ENCODE results near the gene TDRD10.

The TDRD10 gene

DNA sequence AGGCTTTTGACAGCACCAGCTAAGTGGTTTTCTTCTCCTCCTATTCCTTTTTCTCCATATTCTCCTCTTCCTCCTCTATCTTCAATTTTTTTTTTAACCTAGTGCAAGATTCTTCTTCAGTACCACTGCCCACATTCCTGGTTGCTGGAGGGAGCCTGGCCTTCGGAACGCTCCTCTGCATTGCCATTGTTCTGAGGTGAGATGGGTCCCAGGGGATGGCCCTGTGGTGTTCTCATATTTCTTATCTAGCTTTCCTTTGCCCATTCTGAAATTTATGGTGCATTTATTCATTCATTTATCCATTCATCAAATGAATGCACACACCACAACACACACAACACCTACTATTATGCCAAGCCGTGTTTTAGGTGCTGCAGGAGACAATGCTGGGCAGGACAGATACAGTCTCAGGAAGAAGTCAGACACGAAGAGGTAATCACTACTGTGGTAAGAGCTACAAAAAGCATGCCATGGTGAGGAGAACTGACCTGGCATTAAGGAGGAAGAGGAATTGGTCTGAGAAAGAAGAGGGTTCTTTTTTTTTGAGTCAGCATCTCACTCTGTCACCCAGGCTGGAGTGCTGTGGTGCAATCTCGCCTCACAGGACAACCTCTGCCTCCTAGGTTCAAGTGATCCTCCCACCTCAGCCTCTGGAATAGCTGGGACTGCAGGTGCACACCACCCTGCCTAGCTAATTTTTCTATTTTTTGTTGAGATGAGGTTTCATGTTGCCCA is 47.5 kb upstream of the TDRD10 start:
- H3K9ac ChIP-seq (ENCODE audit: low read length): no peak overlapping the region
- peaks cover 6% of the 10 kb centered on the region; the same call in 1 of the 2 replicates for H3K79me2 ChIP-seq (ENCODE audit: low read length)
- no peak overlapping the region for H3K4me2 ChIP-seq (ENCODE audit: low read depth, low read length)
- H3K27ac ChIP-seq (ENCODE audit: low read length): no peak overlapping the region
- no peak for DNase-seq
- H3K9me2 ChIP-seq (replicated peaks; ENCODE audit: insufficient read depth, low read length): no peaks in the 10 kb centered on the region
- TF ChIP-seq, protein P1, sequence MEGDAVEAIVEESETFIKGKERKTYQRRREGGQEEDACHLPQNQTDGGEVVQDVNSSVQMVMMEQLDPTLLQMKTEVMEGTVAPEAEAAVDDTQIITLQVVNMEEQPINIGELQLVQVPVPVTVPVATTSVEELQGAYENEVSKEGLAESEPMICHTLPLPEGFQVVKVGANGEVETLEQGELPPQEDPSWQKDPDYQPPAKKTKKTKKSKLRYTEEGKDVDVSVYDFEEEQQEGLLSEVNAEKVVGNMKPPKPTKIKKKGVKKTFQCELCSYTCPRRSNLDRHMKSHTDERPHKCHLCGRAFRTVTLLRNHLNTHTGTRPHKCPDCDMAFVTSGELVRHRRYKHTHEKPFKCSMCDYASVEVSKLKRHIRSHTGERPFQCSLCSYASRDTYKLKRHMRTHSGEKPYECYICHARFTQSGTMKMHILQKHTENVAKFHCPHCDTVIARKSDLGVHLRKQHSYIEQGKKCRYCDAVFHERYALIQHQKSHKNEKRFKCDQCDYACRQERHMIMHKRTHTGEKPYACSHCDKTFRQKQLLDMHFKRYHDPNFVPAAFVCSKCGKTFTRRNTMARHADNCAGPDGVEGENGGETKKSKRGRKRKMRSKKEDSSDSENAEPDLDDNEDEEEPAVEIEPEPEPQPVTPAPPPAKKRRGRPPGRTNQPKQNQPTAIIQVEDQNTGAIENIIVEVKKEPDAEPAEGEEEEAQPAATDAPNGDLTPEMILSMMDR (IDR thresholded peaks at IDR 0.05; ENCODE audit: low read length): no peak
- TF ChIP-seq EZH2 (optimal IDR thresholded peaks at IDR 0.05; ENCODE audit: low read depth, low read length) (no peak), EZH2phosphoT487 (IDR thresholded peaks at IDR 0.05; ENCODE audit: low read length) (no peak)
- no peak overlapping the region for H2AFZ ChIP-seq (ENCODE audit: low read length)
- H3K27me3 ChIP-seq (replicated peaks; ENCODE audit: insufficient read depth, low read length): no peaks in the 10 kb centered on the region
- no peaks in the 10 kb centered on the region for H4K20me1 ChIP-seq (ENCODE audit: insufficient read depth, low read length)
- peaks cover 10% of the 10 kb centered on the region for H3K4me1 ChIP-seq (ENCODE audit: low read length)
- no peaks in the 10 kb centered on the region for H3K9me3 ChIP-seq (replicated peaks; ENCODE audit: insufficient read depth, low read length)
- H3K36me3 ChIP-seq (replicated peaks; ENCODE audit: insufficient read depth, low read length): peaks cover 19% of the 10 kb centered on the region
- H3K4me3 ChIP-seq (ENCODE audit: low read length): no peak overlapping the region
- peaks cover under 1% of the 10 kb centered on the region; the same call in 1 of the 2 replicates for H3F3A ChIP-seq (ENCODE audit: insufficient read depth, low read length)

DNA sequence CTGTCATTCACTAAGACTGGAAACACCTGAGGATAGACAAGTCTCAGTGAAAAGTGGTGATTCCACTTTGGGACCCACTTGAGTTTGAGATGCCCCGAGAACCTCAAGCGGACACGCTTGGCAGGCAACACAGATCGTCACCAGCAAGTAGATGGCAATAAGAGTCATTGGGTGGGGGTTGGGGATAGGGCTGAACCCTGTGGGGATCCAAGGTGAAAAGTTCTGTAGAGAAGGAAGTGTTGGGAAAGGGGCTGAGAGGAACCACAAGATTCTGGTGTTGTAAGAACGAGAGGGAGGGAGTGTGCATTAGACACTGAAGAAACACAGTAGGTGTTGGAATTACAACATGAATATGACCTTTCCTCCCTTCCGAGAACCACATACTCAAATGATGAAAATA is 45.4 kb upstream of the TDRD10 start:
- Histone ChIP-seq H3K27me3 (replicated peaks; ENCODE audit: insufficient read depth, low read length) (no peaks in the 10 kb centered on the region), H3K9me3 (replicated peaks; ENCODE audit: insufficient read depth, low read length) (no peaks in the 10 kb centered on the region), H2AFZ (ENCODE audit: low read length) (no peak overlapping the region), H3K79me2 (ENCODE audit: low read length) (peaks cover 6% of the 10 kb centered on the region; the same call in 1 of the 2 replicates), H3K4me3 (ENCODE audit: low read length) (no peak overlapping the region), H3K4me2 (ENCODE audit: low read depth, low read length) (no peak overlapping the region), H3K4me1 (ENCODE audit: low read length) (peaks cover 10% of the 10 kb centered on the region), H3K36me3 (replicated peaks; ENCODE audit: insufficient read depth, low read length) (peaks cover 11% of the 10 kb centered on the region), H3K27ac (ENCODE audit: low read length) (no peak overlapping the region), H3K9ac (ENCODE audit: low read length) (no peak overlapping the region), H3K9me2 (replicated peaks; ENCODE audit: insufficient read depth, low read length) (no peaks in the 10 kb centered on the region), H3F3A (ENCODE audit: insufficient read depth, low read length) (peaks cover 5% of the 10 kb centered on the region; the same call in 1 of the 2 replicates), H4K20me1 (ENCODE audit: insufficient read depth, low read length) (no peaks in the 10 kb centered on the region)
- TF ChIP-seq EZH2phosphoT487 (IDR thresholded peaks at IDR 0.05; ENCODE audit: low read length) (no peak), EZH2 (optimal IDR thresholded peaks at IDR 0.05; ENCODE audit: low read depth, low read length) (no peak)
- TF ChIP-seq, protein P1 (IDR thresholded peaks at IDR 0.05; ENCODE audit: low read length): no peak
- no peak for DNase-seq

DNA sequence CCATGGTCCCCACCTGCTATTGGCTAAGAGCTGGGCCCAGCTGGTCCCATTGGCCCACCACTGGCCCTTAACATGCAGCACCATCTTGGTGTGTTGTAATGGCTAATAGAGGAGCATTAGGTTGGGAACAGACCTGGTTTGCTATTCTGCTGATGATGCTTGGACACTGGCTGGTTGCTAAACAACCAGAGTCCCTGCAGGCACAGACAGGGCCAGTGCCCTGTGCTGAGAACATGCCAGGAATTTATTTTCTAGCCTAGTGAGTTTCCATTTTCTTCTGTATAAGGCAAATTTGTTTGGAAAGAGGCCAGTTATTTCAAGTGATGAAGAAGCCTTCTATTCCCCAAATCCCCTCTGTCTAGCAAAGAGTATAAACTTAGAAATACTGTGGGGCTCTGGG is 42.9 kb upstream of the TDRD10 start:
- no peak overlapping the region for H2AFZ ChIP-seq (ENCODE audit: low read length)
- no peak overlapping the region for H3K4me3 ChIP-seq (ENCODE audit: low read length)
- peaks cover under 1% of the 10 kb centered on the region; the same call in 1 of the 2 replicates for H3K4me1 ChIP-seq (ENCODE audit: low read length)
- no peaks in the 10 kb centered on the region for H3K9me2 ChIP-seq (replicated peaks; ENCODE audit: insufficient read depth, low read length)
- no peak for DNase-seq
- H3K79me2 ChIP-seq (ENCODE audit: low read length): peaks cover 6% of the 10 kb centered on the region; the same call in 1 of the 2 replicates
- H3K27me3 ChIP-seq (replicated peaks; ENCODE audit: insufficient read depth, low read length): no peaks in the 10 kb centered on the region
- no peak overlapping the region for H3K4me2 ChIP-seq (ENCODE audit: low read depth, low read length)
- peaks cover 5% of the 10 kb centered on the region; the same call in 1 of the 2 replicates for H3F3A ChIP-seq (ENCODE audit: insufficient read depth, low read length)
- H3K27ac ChIP-seq (ENCODE audit: low read length): no peak overlapping the region
- no peaks in the 10 kb centered on the region for H4K20me1 ChIP-seq (ENCODE audit: insufficient read depth, low read length)
- H3K9ac ChIP-seq (ENCODE audit: low read length): no peak overlapping the region
- H3K36me3 ChIP-seq (replicated peaks; ENCODE audit: insufficient read depth, low read length): peaks cover 11% of the 10 kb centered on the region
- H3K9me3 ChIP-seq (replicated peaks; ENCODE audit: insufficient read depth, low read length): no peaks in the 10 kb centered on the region
- TF ChIP-seq EZH2 (optimal IDR thresholded peaks at IDR 0.05; ENCODE audit: low read depth, low read length) (no peak), EZH2phosphoT487 (IDR thresholded peaks at IDR 0.05; ENCODE audit: low read length) (no peak)
- TF ChIP-seq, protein P1 (IDR thresholded peaks at IDR 0.05; ENCODE audit: low read length): no peak

Data from MM.1S (cell line).